K562 (cell line): ENCODE data around the gene SLC44A1. TPM values are rescaled to one million over a fixed set of nuclear protein-coding genes. Genes with fewer than 3 reads are reported as not detected.

Experiments
- E2F3 ChIP-seq: fragments of 250-450 bp; sonication (Bioruptor Pico); IDR thresholded peaks from 2 replicates; pipeline ENCODE4 v1.4.0; 2020; ENCODE audit warnings: mild to moderate bottlenecking
- ETV5 ChIP-seq: sonication (generic); formaldehyde crosslinking; IDR thresholded peaks from 2 replicates; pipeline ENCODE4 v1.4.0; 2020; ENCODE audit warnings: low read depth, mild to moderate bottlenecking, missing genetic modification reagents
- MTA1 ChIP-seq: fragments of 450-650 bp; IDR thresholded peaks from 2 replicates; pipeline ENCODE4 v1.6.1; 2017; ENCODE audit warnings: borderline replicate concordance
- RBFOX2 ChIP-seq: fragments of 200-400 bp; formaldehyde crosslinking; IDR thresholded peaks from 2 replicates; pipeline ENCODE4 v1.6.1; 2017; ENCODE audit warnings: low read depth, mild to moderate bottlenecking, low read length, moderate library complexity
- RFX7 ChIP-seq: fragments of 250-450 bp; sonication (Bioruptor Pico); IDR thresholded peaks from 2 replicates; pipeline ENCODE4 v1.5.1; 2021; ENCODE audit warnings: mild to moderate bottlenecking
- polyA plus RNA-seq, 8 experiments: library from polyadenylated mRNA; depleted of rRNA in 4 of 8; stranded (reverse) in 5 of 8; unstranded in 3 of 8; fragments of >200 nt; fragmentation: Nextera tagmentation in 2 of 8; fragmentation: Illumina TruSeq in 1 of 8; extraction: Ambion mirVana in 2 of 8; extraction: Trizol in 1 of 8; gene quantifications; 2 replicates each; pipeline versions ENCODE4 v1.2.1 to v1.2.3, GENCODE V29; 2011 to 2014; ENCODE audit warnings: inconsistent platforms in 1 of 8, missing spikeins in 1 of 8
- total RNA-seq, 7 experiments: library from RNA; depleted of rRNA in 6 of 7; stranded (reverse); fragments of >200 nt in 6 of 7; fragmentation: Illumina TruSeq in 2 of 7; extraction: Trizol in 2 of 7; gene quantifications; 2 replicates each; pipeline versions ENCODE4 v1.2.1 to v1.2.3, GENCODE V29; 2011 to 2021; ENCODE audit warnings: low replicate concordance in 1 of 7
- TF ChIP-seq, protein P1 (sequence below): fragments of 450-650 bp; IDR thresholded peaks from 2 replicates; pipeline ENCODE4 v1.7.1; 2018; ENCODE audit warnings: mild to moderate bottlenecking, low read depth; ENCODE audit not compliant: partially characterized antibody
- TF ChIP-seq, protein P2 (sequence below): fragments of 250-450 bp; sonication (Bioruptor Pico); IDR thresholded peaks from 2 replicates; pipeline ENCODE4 v1.9.0; 2021; ENCODE audit warnings: mild to moderate bottlenecking
- TF ChIP-seq, protein P3 (sequence below): fragments of 450-650 bp; formaldehyde crosslinking; IDR thresholded peaks from 2 replicates; pipeline ENCODE4 v1.4.0; 2020; ENCODE audit warnings: mild to moderate bottlenecking, moderate library complexity

SLC44A1 gene
- total and polyA plus RNA-seq, 9 of the 15 experiments (the other 6 are each of a cell fraction or from before 2014, with no cell fraction given): 0.11 to 0.59 (median 0.30) TPM

DNA sequence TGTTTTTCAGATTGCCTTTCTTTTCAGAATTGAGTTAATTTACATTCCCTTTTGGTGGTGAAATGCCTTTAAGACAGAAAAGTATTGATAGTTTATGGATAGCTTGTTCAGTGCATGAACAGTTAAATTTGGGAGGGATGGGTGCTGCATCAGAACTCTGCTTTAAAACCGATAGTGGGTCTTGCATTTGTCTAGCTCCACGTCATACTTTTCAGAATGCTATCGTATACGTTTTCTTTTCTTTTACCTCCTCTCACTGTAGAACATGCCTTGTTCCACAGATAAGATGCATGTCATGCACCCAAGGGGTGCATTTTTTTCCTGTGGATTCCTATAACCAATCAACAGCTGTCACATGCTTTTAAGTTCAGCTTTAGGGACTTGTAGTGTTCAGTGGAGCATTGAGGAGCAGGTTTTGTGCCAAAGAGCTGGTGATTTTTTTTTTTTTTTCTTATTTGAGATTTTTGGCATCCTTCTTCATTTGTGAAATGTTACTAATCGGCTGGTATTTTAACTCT lies 2.3 kb downstream of the SLC44A1 start (continued):
- TF ChIP-seq, protein P1, sequence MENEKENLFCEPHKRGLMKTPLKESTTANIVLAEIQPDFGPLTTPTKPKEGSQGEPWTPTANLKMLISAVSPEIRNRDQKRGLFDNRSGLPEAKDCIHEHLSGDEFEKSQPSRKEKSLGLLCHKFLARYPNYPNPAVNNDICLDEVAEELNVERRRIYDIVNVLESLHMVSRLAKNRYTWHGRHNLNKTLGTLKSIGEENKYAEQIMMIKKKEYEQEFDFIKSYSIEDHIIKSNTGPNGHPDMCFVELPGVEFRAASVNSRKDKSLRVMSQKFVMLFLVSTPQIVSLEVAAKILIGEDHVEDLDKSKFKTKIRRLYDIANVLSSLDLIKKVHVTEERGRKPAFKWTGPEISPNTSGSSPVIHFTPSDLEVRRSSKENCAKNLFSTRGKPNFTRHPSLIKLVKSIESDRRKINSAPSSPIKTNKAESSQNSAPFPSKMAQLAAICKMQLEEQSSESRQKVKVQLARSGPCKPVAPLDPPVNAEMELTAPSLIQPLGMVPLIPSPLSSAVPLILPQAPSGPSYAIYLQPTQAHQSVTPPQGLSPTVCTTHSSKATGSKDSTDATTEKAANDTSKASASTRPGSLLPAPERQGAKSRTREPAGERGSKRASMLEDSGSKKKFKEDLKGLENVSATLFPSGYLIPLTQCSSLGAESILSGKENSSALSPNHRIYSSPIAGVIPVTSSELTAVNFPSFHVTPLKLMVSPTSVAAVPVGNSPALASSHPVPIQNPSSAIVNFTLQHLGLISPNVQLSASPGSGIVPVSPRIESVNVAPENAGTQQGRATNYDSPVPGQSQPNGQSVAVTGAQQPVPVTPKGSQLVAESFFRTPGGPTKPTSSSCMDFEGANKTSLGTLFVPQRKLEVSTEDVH: no peak
- no peak for TF ChIP-seq E2F3
- no peak for TF ChIP-seq RFX7 (CRISPR knock-in tag)
- TF ChIP-seq MTA1: no peak
- TF ChIP-seq, protein P2, sequence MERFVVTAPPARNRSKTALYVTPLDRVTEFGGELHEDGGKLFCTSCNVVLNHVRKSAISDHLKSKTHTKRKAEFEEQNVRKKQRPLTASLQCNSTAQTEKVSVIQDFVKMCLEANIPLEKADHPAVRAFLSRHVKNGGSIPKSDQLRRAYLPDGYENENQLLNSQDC (CRISPR knock-in tag): no peak
- TF ChIP-seq, protein P3, sequence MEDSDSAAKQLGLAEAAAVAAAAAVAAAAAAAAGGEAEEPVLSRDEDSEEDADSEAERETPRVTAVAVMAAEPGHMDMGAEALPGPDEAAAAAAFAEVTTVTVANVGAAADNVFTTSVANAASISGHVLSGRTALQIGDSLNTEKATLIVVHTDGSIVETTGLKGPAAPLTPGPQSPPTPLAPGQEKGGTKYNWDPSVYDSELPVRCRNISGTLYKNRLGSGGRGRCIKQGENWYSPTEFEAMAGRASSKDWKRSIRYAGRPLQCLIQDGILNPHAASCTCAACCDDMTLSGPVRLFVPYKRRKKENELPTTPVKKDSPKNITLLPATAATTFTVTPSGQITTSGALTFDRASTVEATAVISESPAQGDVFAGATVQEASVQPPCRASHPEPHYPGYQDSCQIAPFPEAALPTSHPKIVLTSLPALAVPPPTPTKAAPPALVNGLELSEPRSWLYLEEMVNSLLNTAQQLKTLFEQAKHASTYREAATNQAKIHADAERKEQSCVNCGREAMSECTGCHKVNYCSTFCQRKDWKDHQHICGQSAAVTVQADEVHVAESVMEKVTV (CRISPR knock-in tag): no peak
- no peak for TF ChIP-seq RBFOX2
- no peak for TF ChIP-seq ETV5 (CRISPR knock-in tag)
